ENCODE results near the gene SCGB1D2.
"Not testable (repeated sequence)": the region's sequence is repeated elsewhere in the genome, so short reads cannot be mapped to it uniquely, and the experiment has no call there.

- TF ChIP-seq PAX5 (IDR thresholded peaks at IDR 0.05; ENCODE audit: insufficient read depth, low read length, severe bottlenecking); POLR2A (IDR thresholded peaks at IDR 0.05; ENCODE audit: low read depth, low read length); POLR2AphosphoS5 (IDR thresholded peaks at IDR 0.05; ENCODE audit: low read depth, low read length); TAF1 (IDR thresholded peaks at IDR 0.05; ENCODE audit: low read depth, low read length); SPI1 (IDR thresholded peaks at IDR 0.05; ENCODE audit: low read depth, low read length); POU2F2 (IDR thresholded peaks at IDR 0.05; ENCODE audit: low read depth, low read length): not testable (repeated sequence)
Measured at GRCh38 chr11:62197400-62197799, 44.6 kb upstream of the SCGB1D2 start.

All from GM12891 (cell line).